ENCODE measurements around the gene SLC35G3. TPM values are rescaled to one million over a fixed set of nuclear protein-coding genes. Genes with fewer than 3 reads are reported as not detected.
A peak's percentile ranks its signal among the peaks of the same experiment; 100 is the strongest.

SLC35G3 gene
- total and polyA plus RNA-seq, 4 donors, result 0.04 TPM; not detected in 3

DNA sequence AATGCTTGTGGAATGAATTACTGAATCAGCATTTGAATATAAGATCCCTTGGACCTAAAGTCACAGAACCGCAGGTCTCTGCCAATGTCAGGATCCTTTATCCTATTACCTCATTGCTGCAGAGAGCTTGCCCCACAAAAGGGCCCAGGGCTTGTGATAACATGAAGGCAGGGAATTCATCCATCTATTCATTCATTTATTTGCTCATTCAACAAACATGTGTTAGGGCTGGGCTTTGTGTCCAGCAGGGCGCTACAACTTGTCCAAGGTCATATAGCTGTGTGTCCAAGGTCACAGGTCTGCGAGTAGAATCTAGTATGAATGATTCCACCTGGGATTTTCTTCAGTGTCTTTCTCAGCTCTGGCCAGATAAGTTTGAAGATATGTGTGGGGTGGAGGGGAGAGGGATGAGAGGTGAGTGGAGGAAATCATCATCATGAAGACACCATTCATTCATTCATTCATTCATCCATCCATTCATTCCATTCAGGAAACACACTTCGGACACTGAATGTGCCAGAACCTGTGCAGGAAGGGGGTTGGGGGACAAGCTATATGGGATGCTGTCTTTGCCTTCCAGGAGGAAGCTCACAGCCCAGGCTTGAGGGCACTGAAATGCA, 47.9 kb downstream of the SLC35G3 start:
- no peak for TF ChIP-seq CTCF (IDR thresholded peaks at IDR 0.05; ENCODE audit: control extremely low read depth, extremely low read depth)
- Histone ChIP-seq H3K4me1 (ENCODE audit: control insufficient read depth in 5 of 5, insufficient read depth in 5 of 5, low read length in 5 of 5) (peaks cover 0 to 5% (median 0%) of the 10 kb centered on the region in 5 donors), H3K9ac (ENCODE audit: insufficient read depth in 1 of 2, low read length in 2 of 2) (no peak overlapping the region), H3K9me3 (ENCODE audit: control insufficient read depth in 4 of 4, insufficient read depth in 3 of 4, low read length in 3 of 4) (no peaks in the 10 kb centered on the region), H3K4me3 (no peak overlapping the region), H3K27ac (ENCODE audit: low read depth in 1 of 2, low read length in 1 of 2) (peak overlapping the region in 1 of 2 donors; percentile 94), H3K27me3 (ENCODE audit: control insufficient read depth in 3 of 3, insufficient read depth in 3 of 3, low read length in 2 of 3) (peaks cover 0 to 3% (median 2%) of the 10 kb centered on the region in 3 donors), H3K36me3 (ENCODE audit: control insufficient read depth in 4 of 4, insufficient read depth in 4 of 4, low read length in 4 of 4) (no peaks in the 10 kb centered on the region)
- ATAC-seq (ENCODE audit: insufficient read depth, low FRiP score) (no peak), DNase-seq (no peak)
- 69 to 93% methylated on average over 4 of the region's 4 CpGs for WGBS, 2 donors

DNA sequence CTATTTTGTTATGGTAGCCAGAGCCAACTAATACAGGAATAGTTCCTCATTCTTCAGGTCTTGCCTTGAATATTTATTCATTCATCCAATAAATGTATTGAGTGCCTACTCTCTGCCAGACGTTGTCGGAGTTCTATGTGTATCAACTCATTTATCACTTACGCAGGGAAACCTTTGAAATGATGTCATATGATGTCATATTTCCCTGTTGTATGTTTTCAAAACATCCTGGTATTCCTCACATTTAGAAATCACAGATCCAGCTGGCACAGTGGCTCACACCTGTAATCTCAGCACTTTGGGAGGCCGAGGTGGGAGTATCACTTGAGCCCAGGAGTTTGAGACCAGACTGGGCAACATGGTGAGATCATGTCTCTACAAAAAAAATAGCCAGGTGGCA, 49.4 kb downstream of the SLC35G3 start:
- 75 to 87% methylated on average over 4 of the region's 4 CpGs for WGBS, 2 donors
- H3K27ac ChIP-seq (ENCODE audit: low read depth in 1 of 2, low read length in 1 of 2), result no peak overlapping the region
- peaks cover 0 to 3% (median 2%) of the 10 kb centered on the region in 3 donors for H3K27me3 ChIP-seq (ENCODE audit: control insufficient read depth in 3 of 3, insufficient read depth in 3 of 3, low read length in 2 of 3)
- ATAC-seq (ENCODE audit: insufficient read depth, low FRiP score) (no peak), DNase-seq (no peak)
- TF ChIP-seq CTCF (IDR thresholded peaks at IDR 0.05; ENCODE audit: control extremely low read depth, extremely low read depth), result no peak
- peaks cover 0 to 8% (median 5%) of the 10 kb centered on the region in 5 donors for H3K4me1 ChIP-seq (ENCODE audit: control insufficient read depth in 5 of 5, insufficient read depth in 5 of 5, low read length in 5 of 5)
- no peak overlapping the region for H3K9ac ChIP-seq (ENCODE audit: insufficient read depth in 1 of 2, low read length in 2 of 2)
- H3K9me3 ChIP-seq (ENCODE audit: control insufficient read depth in 4 of 4, insufficient read depth in 3 of 4, low read length in 3 of 4), result no peaks in the 10 kb centered on the region
- H3K36me3 ChIP-seq (ENCODE audit: control insufficient read depth in 4 of 4, insufficient read depth in 4 of 4, low read length in 4 of 4), result peaks cover 0 to 1% (median 0%) of the 10 kb centered on the region in 4 donors
- no peak overlapping the region for H3K4me3 ChIP-seq

Other genes starting within 250 kb of the SLC35G3 start
- 1 to 10 TPM; 3.0 to 3.6 TPM for gene CCT6B, start 232.9 kb downstream of the SLC35G3 start, total RNA-seq
- 1 to 10 TPM in 1 of 2 donors, under 1 TPM in 1; 0.95 to 1.5 TPM for gene CCT6B, start 232.9 kb downstream of the SLC35G3 start, polyA plus RNA-seq
- 10 to 100 TPM; 13.1 to 13.2 TPM for gene ZNF830, start 232.9 kb downstream of the SLC35G3 start, total RNA-seq
- 10 to 100 TPM in 1 of 2 donors, 1 to 10 TPM in 1; 7.8 to 10.5 TPM for gene ZNF830, start 232.9 kb downstream of the SLC35G3 start, polyA plus RNA-seq
- 10 to 100 TPM; 35.1 to 40.9 TPM for gene LIG3, start 213.9 kb downstream of the SLC35G3 start, total RNA-seq
- gene LIG3, start 213.9 kb downstream of the SLC35G3 start, polyA plus RNA-seq, result 10 to 100 TPM in 1 of 2 donors, 1 to 10 TPM in 1; 6.2 to 17.1 TPM
- 10 to 100 TPM; 18.4 to 38.1 TPM for gene RFFL, start 130.7 kb downstream of the SLC35G3 start, total RNA-seq
- 10 to 100 TPM in 1 of 2 donors, 1 to 10 TPM in 1; 5.8 to 25.4 TPM for gene RFFL, start 130.7 kb downstream of the SLC35G3 start, polyA plus RNA-seq
- gene RAD51D, start 74.5 kb downstream of the SLC35G3 start, total RNA-seq, result 10 to 100 TPM in 1 of 2 donors, 1 to 10 TPM in 1; 8.8 to 17.4 TPM
- 1 to 10 TPM; 5.0 to 8.9 TPM for gene RAD51D, start 74.5 kb downstream of the SLC35G3 start, polyA plus RNA-seq
- gene FNDC8, start 72.8 kb downstream of the SLC35G3 start, total RNA-seq, result not detected
- gene FNDC8, start 72.8 kb downstream of the SLC35G3 start, polyA plus RNA-seq, result not detected
- gene NLE1, start 52.1 kb downstream of the SLC35G3 start, total RNA-seq, result 10 to 100 TPM in 1 of 2 donors, 1 to 10 TPM in 1; 7.7 to 15.2 TPM
- 10 to 100 TPM in 1 of 2 donors, 1 to 10 TPM in 1; 6.8 to 10.6 TPM for gene NLE1, start 52.1 kb downstream of the SLC35G3 start, polyA plus RNA-seq
- 1 to 10 TPM in 1 of 2 donors, under 1 TPM in 1; 0.43 to 1.6 TPM for gene UNC45B, start 46.6 kb downstream of the SLC35G3 start, total RNA-seq
- gene UNC45B, start 46.6 kb downstream of the SLC35G3 start, polyA plus RNA-seq, result under 1 TPM; 0.06 to 0.16 TPM
- gene SLFN5, start 48.7 kb upstream of the SLC35G3 start, total RNA-seq, result 10 to 100 TPM; 42.4 to 51.7 TPM
- 10 to 100 TPM in 1 of 2 donors, 1 to 10 TPM in 1; 8.5 to 19.2 TPM for gene SLFN5, start 48.7 kb upstream of the SLC35G3 start, polyA plus RNA-seq
- 10 to 100 TPM; 22.7 to 66.0 TPM for gene SLFN11, start 179.2 kb upstream of the SLC35G3 start, total RNA-seq
- 10 to 100 TPM; 12.1 to 13.0 TPM for gene SLFN11, start 179.2 kb upstream of the SLC35G3 start, polyA plus RNA-seq
- gene SLFN12, start 238.1 kb upstream of the SLC35G3 start, total RNA-seq, result 10 to 100 TPM; 12.4 to 27.4 TPM
- 1 to 10 TPM; 2.9 to 3.7 TPM for gene SLFN12, start 238.1 kb upstream of the SLC35G3 start, polyA plus RNA-seq